Raji (cell line): ENCODE measurements around the gene IL36B.

Experiments used
- POLR2A ChIP-seq: IDR thresholded peaks from 2 replicates; pipeline ENCODE4 v1.6.1; 2011; ENCODE audit warnings: low read depth, low read length, control low read depth; ENCODE audit not compliant: insufficient read depth

IL36B gene

DNA sequence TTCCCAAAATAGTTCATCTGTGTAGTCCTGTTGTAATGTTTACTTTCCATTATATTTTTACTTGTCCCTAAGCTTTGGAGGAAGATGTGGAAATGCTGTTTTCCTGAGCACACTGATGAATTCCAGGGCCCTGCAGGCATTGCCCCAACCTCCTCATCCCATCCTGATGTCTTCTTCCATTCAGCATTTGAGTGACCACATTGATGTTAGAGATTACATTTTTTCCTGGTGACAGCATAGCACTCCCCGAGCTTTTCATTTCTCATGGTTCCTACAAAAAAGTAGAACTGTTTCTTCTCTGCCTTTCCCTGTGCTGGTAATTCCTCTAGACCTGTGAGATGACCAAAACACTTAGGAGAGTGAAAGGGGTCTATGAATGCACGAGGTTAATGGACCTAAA is 42.6 kb downstream of the IL36B start:
- TF ChIP-seq POLR2A = no peak

DNA sequence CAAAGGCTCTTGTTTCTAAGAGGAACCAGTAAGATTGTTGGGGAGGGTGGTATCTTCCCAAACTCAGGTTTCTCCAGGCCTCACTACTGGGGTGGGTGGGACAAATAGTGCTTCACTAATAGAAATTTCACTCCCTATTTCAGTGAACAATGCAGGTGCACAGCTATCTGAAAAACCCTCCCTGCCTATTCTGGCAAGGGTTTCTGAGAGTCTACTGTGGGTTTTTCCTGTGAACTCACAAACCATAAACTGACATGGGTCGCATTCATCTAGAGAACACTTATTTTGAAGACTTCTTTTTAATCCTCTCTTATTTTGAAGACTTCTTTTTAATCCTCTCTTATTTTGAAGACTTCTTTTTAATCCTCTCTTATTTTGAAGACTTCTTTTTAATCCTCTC is 43.0 kb downstream of the IL36B start:
- no peak for TF ChIP-seq POLR2A

DNA sequence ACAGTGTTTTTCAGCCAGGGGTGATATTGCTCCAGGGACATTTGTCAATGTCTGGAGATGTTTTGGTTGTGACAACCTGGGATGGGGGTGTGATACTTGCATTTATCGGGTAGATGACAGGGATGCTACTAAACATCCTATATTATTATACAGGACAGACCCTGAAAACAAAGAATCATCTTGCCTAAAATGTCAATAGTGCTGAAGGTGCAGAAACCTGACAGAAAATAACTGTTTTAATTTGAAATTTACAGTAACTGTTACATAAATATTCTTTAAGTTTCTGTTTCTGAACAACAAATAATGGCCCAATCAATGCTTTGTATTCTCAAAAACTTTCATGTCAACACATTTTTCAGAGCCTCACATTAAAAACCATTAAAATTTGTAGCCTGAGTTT is 45.4 kb downstream of the IL36B start:
- no peak for TF ChIP-seq POLR2A

DNA sequence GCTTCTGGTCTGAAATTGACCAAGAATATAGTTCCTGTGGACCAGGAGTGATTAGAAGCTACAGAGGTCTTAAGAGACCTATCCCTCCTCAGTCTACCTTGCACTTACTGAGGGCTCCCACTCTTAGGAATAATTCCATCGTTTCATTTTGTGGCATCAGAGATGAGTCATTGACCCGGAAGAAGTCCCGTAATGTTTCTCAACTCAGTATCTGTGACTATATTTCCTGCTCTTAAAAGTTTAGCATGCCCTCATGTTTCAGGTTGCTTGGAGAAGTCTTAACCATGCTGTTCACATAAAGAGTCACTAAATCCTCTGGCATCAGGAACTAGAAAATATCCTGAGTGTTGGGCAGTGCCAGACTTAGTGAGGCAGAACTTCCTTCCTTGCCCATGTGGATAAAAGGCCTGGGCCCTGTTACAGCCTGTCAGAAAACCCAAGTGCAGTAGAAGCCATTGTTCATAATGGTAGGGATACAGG is 47.6 kb downstream of the IL36B start, which contains the start of gene IL36A:
IL36A (plus strand) TSS at position 430 of the 480 bp plus-strand sequence. CDS start 413 bp downstream, outside the sequence.
- no peak for TF ChIP-seq POLR2A

DNA sequence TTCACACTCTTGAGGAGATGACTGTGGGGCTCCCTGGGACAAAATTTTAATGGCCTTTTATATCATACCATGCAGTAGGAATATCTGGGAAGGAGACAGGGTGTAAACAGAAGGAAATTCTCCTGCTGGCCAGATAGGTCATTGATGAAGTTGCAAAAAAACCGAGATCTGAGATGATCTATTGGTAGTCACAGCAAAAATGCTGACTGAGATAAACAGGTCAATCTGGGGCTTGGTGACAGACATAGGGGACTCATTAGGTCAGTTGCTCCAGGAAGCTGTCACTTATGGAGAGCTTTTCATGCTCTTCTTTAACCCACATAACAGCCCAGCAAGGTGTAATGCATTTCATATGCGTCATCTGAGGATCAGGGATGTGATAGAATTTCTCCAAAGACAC is 50.0 kb downstream of the IL36B start:
- TF ChIP-seq POLR2A = no peak

DNA sequence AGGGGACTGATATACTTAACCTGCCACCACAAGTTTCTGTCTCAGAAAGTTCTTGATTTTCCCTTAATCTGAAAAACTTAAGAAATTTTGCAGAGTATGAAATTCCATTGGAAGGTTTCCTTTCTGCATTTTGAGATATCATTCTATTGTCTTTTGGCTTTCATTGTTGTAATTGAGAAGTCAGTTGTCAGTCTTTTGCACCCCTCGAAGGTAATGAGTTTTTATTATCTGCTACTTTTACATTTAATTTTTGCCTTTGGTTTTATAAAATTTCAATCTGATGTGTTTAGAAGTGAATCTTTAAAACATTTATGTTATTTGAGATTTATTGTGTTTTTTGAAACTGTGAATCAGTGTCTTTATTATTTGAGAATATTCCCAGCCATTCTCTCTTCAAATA is 52.2 kb downstream of the IL36B start:
- no peak for TF ChIP-seq POLR2A

DNA sequence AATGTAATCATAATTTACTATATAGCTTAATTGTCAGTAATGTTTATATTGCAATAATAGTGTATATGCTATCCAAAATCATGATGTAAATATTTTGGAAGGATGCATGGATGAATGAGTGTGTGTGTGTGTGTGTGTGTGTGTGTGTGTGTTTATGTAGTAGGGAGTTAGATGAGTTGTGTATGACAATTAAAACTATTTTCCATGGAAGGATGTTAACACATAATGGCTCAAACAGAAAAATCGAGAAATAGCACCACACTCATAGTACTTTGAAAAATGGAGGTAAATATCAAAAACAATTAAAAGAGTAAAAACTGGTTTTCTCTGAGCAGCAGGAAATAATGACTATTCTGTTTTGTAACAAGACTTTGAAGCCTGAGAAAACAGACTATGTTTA is 55.5 kb downstream of the IL36B start:
- no peak for TF ChIP-seq POLR2A

DNA sequence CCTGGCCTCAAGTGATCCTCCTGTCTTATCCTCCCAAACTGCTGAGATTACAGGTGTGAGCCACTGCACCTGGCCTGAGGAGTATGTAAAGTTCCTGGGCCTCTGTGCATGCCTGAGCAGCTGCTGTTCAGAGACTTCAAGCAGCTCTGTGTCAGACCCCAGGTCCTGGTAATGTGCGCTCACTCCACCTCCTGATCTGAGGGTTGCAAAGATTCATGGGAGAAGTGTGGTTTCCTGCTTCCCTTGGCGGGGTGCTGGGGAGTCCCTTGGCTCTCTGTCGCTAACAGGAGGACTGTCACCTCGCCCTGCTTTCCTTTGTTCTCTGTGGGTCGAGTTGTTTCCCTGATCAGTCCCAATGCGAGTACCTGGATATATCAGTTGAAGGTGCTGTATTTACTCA is 56.0 kb downstream of the IL36B start:
- TF ChIP-seq POLR2A = no peak

DNA sequence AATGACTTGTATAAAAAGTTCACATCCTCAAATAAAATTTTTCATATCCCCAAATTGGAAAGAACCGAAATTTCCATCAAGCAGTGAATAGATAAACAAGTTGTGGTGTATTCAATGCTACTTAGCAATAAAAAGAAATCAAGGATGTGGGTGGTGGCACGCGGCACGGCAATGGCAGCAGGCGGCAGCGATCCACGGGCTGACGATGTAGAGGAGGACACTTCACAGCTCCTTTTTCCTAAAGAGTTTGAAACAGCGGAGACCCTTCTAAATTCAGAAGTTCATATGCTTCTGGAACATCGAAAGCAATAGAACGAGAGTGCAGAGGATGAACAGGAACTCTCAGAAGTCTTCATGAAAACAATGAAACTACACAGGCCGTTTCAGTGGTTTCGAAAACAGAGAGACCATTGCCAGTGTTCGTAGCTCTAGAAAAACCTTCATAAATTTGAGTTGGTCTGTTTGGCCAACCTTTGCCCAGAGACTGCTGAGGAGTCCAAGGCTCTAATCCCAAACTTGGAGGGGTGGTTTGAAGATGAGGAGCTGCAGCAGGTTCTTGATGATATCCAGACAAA is 57.2 kb downstream of the IL36B start:
- TF ChIP-seq POLR2A = no peak

DNA sequence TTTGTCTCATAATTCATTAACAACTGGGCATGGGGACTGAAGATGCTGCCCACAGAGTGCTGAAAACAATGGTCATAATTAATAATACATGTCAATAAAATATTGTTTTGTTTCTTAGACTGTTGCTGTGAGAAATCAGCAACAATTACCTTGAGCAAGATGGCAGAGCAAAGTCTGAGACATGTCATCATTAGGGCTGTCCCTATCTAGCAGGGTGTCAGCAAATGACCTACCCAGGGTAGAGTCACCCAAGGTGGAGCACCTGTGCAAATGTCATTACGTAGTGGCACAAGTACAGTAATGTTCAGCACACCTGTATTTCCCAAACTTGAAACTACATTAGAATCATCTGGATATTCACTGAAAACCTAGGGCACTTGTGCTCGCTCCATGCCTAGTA is 58.0 kb downstream of the IL36B start:
- no peak for TF ChIP-seq POLR2A

DNA sequence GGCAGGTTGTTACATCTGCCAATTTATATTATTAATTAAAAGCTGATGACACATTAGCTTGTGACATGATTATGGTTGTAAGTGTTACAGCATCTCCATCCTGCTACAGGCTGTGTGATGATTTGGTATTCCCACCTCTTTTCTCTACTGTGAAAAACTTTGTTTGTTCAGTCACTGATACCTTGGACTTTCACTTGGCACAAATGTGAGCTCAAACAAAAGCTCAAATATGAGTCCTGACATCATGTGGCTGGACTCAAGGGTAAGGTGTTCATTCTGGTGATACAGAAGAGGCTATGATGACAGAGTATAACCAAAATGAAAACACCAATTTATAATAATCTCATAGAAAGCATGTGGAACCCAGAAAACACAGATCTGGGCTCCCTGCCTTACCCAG is 58.8 kb downstream of the IL36B start:
- TF ChIP-seq POLR2A = no peak

DNA sequence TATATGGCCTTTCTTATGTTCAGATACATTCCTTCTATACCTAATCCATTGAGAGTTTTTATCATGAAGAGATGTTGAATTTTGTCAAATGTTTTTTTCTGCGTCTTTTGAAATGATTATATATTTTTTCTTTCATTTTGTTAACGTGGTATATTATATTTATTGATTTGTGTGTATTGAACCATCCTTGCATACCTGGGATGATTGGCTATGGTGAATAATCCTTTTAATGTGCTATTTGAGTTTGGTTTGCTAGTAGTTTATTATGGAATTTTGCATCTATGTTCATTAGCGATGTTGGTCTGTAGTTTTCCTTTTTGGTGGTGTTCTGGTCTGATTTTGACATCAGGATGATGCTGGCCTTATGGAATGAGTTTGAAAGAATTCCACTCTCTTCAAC is 63.1 kb downstream of the IL36B start:
- TF ChIP-seq POLR2A = no peak

DNA sequence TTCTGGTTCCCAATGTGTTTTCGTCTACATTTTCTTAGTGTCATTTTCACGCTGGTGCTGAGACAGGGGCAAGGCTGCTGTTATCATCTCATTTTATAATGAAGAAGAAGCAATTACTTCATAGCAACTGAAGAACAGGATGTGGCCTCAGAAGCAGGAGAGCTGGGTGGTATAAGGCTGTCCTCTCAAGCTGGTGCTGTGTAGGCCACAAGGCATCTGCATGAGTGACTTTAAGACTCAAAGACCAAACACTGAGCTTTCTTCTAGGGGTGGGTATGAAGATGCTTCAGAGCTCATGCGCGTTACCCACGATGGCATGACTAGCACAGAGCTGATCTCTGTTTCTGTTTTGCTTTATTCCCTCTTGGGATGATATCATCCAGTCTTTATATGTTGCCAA is 67.6 kb downstream of the IL36B start:
- TF ChIP-seq POLR2A = no peak

DNA sequence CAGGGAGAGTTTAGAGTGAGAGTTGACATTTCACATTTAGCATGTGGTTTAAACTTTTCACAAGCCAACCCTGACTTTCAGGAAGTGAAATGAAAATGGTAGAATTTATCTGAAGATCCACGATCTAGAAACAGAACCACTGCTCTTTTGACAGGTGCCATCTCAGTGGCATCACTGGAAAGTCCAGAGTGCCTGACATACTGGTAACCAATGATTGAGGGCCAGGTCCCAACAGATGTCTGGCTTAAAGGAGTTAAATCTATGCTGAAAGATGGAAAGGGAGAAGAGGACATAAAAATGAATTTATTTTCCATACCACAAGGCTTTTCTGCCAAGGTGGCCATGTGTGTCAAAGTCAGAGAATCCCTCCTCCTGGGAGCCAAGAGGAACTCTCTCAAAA is 72.1 kb downstream of the IL36B start:
- TF ChIP-seq POLR2A = no peak

DNA sequence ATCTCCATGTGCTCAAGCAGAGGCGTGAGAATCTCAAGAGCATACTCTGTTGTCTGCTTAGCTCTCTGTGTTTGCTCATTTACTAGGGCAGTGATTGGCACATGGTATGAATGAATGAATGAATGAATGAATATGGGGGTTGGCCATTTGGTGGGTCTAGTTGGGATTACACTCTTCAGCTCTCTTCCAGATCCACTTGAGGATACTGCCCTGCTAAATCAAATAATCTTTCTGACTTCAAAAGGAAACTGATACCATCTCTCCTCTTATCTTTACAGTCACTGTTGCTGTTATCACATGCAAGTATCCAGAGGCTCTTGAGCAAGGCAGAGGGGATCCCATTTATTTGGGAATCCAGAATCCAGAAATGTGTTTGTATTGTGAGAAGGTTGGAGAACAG is 72.9 kb downstream of the IL36B start:
- TF ChIP-seq POLR2A = no peak

DNA sequence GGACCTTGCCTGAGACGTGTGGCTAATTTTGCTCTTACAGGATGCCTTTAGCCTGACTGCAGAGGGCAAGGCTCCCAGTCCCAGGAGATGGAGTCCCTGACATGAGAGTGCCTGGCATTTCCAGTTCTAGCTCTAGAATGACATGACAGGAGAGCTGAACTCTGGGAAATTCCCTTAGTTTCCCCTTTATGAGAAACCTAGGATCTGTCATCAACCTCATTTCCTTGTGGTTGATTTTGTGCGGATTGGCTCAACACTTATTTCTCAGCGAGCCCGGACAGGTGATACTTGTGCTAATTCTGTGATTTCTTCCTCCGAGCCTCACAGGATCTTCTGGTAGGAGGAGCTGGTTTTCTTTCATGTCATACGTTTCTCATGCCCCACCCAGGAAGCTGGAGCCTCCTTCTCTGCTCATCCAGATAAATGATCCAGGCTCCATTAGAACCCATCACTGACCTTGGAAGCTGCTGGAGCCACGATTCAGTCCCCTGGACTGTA is 75.1 kb downstream of the IL36B start, which contains the start of gene IL36G:
IL36G (plus strand) TSS at position 448 of the 498 bp plus-strand sequence. CDS start 633 bp downstream, outside the sequence.
- TF ChIP-seq POLR2A = no peak
